C4-2B (cell line): ENCODE results near the gene SRGAP2C.
"Not testable (repeated sequence)": the region's sequence is repeated elsewhere in the genome, so short reads cannot be mapped to it uniquely, and the experiment has no call there.

Source experiments
- H3K27ac ChIP-seq: fragments of 450-650 bp; 2 replicates; pipeline ENCODE4 v1.5.1; 2017

The SRGAP2C gene

DNA sequence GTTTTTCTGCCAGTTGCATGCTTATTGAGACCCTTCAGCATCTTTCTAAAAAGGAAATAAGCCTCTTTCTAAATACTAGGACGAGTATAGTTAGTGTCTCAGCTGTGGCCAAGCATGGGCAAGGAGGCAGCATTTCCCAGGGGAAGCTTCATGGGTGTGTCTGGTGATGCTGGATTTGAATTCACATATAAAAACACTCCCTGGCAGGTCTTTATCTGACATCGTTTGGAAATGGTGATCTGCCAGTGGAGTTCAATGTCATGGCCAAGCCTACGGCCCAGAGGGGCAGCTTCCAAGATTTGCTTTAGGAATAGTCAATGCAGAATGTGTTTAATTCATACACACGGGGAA lies 94.7 kb downstream of the SRGAP2C start:
- not testable (repeated sequence) for H3K27ac ChIP-seq

DNA sequence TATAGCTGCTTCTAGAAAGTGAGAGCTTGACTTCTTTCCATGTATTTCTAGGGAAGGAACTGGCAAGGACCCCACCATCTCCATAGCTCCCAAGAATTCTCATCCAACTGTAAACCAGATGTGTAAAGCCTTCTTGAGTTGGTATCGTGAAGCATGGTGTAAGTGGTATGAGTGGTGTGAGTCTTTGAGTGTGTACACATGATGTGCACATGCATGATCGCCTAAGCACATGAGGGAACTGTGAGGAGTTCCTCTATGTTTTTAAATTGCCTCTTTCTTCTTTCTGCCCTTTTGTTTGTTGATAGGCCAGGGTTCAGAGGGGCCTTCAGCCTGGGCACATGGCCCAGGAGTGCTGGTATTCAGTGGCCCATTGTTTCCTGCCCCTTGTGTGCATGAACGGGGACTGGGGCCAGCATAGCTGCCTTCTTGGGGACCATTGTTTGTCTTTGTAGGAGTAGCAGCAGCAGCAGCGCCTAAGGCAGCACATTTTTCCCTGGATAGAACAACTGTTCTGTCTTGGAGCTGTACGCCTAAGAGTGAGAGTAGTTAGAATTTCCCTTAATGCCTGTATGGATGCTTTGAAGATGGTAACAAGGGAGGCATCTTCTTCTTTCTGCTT lies 96.0 kb downstream of the SRGAP2C start:
- not testable (repeated sequence) for H3K27ac ChIP-seq

DNA sequence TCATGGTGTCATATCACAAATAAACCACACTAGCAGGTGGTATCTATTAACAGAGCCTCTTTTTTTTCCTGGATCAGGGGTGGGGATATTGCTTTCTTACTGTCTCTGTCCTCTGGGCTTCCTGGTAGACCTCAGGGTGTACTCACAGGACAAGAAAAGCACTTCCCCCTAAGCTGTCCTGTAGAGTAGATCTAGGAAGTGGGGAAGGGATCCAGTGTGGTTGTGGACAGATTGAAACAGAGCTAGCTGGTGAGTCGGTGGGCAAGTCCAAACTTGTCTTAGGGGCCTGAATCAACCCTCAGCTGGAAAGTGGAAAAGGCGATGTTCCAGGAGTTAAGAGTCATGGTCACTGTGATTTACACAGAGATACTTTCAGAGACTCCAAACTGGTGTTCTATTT lies 96.7 kb downstream of the SRGAP2C start:
- not testable (repeated sequence) for H3K27ac ChIP-seq

DNA sequence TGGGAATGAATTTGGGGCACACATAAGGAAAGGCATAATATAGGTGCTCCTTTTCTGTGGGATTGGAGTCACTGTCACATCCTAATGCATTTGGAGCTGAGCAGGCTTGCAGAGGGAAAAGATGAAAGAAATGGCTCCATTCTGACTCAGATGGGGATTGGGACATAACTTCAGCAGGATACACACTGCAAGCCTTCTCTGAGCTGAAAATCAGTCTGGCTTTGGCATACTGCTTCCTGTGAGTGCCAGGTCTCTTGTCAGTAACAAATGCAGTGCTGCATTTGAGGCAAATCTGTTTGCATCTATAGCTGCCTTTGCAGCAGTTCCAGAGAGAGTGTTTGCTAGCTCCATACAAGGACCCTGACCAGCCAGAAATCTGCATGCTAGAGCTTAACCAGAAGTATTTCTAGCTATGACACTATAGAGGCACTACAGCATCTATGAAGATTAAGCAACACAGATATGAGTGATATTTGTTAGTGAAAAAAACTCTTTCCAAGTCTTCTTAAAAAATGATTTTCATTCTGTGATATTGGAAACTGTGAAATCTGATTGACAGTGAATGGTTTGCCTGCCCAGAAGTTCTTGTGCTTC lies 98.9 kb downstream of the SRGAP2C start:
- H3K27ac ChIP-seq, result not testable (repeated sequence)

DNA sequence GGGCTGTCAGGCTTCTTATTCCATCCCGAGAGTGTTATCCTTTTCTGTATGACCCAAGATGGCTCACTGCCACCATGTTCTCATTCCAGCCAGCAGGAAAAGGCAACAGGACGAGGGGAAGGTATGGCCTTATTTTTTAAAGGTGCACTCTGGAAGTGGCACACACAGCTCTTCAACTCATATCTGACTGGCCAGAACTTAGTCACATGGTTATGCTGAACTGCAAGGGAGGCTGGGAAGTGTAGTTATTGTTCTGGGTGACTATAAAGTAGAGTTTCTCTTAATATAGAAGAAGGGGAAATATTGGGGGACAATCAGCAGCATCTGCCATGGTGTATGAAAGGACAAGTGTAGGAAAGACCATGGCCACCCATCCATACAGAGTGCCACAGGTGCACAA lies 107.8 kb downstream of the SRGAP2C start:
- not testable (repeated sequence) for H3K27ac ChIP-seq

DNA sequence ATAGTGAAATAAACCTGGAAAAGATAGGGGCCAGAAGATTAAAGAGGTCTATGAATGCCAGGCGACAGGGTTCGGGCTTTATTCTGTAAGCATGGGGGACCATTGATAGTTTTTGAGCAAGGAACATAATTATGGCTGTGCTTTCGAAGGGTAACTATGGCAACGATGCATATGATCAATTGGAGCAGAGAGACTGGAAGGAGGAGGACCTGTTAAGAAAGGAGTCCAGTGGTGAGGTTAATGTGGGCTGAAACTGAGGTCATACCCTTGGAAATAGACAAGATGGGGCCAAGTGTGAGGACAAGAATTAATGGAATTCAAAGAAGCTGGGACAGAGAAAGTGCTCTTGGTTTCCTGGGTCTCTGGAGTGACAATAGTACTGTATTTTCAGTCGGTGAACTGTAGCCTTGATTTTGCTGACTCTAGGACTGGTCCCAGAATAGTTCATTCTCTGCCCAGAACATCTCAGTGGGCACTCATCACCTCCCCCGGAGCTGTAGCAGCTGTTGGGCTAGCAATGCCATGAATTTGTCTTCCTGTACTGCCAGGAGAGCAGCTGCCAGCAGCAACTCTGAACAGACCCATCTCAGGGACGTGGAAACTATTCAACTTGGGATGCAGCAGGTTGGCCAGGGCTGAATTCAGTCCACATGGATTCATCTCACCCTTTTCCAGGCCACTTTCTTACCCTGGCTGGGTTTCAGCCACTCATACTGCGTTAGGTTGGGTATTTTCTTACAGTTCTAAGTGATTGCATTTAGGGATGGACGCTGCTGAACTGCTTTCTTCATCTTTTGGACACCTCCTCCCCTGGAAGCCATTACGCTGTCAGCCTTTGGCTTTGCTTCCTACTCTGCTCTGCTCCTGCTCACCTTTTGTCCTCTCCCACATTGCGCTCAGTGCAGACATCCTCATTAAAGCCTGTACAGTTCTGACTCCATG lies 108.8 kb downstream of the SRGAP2C start:
- not testable (repeated sequence) for H3K27ac ChIP-seq

DNA sequence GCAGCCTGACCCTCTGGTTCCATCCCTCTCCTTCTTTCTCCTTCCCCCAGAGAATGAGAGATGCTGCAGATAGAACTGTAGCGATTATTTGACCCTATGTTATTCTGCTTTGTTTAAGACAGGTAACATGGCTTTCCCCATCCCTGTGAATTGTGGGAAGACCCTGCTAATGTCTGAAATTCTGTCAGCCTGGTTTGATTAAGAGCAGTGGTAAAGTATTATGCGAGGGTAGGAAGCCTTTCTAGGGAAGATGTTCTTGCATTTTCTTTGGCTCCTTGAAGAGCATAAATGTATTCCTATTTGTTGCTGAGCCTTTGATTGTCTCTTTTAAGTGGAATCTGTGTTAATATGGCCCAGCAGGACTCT lies 109.4 kb downstream of the SRGAP2C start:
- H3K27ac ChIP-seq, result not testable (repeated sequence)

DNA sequence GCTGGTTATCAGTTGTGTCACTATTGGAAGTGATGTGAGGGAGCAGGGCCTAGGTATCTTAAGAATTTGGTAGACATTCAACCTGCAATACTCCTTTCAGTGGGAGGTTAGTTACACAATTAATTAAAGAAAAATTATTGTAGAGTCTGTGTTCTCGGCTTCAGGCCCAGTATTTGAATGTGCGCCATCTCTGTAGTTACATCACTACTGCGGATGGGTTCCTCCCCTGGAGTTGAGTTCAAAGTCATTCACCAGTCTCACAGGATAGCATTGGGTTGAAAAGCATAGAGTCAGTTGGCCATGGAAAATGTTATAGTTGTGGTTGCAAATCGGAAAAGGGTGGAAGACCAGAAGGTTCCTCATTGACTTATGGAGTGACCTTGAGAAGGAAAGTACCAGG lies 111.8 kb downstream of the SRGAP2C start:
- H3K27ac ChIP-seq, result not testable (repeated sequence)

DNA sequence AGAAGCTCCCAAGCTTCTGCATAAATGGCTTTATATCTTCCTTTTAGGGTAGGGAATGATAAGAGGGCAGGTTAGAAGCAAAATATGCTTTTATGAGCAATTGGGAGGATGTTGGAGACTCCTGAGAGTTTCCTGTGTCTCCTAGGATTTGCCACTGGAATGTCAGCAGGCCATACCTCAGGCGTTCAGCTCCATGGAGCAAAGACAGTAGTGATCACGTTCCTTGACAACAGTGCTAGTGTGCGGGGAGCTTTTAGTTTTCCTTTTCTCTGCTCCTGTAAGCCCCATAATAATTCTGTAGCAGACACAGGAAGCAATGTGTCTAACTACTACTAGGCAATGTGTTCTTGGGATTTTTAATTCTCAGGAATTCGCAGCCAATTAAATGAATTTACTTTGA lies 113.8 kb downstream of the SRGAP2C start:
- H3K27ac ChIP-seq, result not testable (repeated sequence)

DNA sequence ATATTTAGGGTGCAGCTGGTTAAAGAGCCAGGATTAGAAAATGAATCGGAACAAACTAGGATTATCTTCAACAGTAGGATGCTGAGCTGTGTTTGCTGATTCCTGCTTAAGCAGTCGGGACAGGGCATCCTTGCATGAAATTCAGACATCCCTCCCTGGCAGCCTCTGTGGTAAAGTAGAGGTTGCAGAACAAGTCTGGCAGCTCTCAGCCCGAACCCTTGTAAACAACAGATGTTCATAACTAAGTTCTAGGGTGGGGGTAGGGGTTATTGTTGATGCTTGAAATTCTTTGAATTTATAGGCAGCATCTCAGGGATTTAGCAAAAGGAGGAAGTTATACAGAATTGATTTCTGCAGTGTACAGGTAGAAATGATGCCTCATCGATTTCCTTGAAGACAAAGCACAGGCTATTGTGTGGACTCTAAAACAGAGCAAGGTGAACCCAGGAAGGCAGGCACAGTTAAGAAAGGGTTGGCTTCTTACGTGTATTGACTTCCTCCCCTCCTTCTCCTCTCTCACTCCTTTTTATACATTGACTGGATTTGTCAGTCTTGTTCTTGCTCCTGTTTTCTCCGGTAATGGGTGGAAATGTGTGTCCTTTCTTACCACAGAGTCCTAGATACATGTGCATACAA lies 114.9 kb downstream of the SRGAP2C start:
- H3K27ac ChIP-seq, result not testable (repeated sequence)

DNA sequence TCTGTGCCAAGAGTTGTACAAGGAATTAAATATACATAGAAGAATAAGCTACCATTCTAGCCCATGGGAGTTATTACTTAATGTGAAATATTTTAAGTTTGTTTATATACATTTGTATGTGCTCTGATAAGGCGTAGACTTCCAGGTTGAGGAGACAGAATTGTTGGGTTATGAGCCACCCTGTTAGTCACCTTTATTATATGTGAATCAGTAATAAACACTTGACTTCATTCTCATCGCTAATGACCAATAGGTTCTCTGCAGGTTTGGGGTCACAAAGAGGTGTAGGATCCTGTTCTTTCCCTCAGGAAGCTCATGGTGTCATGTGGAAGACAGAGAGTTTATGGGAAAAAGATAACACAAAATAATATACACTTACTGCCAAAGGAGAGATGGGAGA lies 117.1 kb downstream of the SRGAP2C start:
- H3K27ac ChIP-seq, result not testable (repeated sequence)

DNA sequence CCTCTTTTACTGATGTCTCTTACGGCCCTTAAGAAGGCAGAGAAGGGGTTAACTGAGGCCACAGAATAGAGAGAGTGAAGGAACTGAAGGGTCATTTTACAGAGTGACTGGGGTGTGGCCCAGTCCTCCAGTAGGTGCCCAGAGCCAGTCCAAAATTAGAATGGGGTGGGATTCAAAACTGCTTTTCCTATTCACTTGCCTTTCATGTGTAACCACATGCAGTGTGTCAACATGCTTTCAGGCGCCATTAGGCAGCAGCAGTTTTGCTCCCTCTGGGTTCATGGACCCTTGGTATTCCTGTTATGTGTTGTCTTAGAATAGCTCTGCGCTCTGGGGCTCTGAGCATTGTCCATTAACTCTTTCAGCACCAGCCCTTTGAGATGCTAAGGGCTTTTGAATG lies 123.0 kb downstream of the SRGAP2C start:
- H3K27ac ChIP-seq, result not testable (repeated sequence)

DNA sequence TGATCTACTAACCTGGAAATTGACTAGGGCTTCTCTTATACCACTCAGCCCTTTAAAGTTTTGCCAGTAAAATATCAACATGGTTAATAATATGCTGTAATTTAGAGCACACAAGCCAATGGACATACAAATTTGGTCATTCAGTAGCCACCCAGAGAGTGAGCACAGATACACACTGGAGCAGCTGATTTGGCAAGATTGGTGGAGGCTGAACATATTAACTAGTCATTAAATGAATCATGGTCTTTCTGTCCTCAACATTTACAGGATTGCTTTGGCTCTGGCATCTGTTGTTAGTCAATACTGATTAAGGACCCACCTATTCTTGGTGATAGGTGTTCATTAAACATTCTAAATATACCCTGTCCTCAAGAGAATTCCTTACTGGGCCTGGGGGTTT lies 130.7 kb downstream of the SRGAP2C start:
- H3K27ac ChIP-seq, result not testable (repeated sequence)

DNA sequence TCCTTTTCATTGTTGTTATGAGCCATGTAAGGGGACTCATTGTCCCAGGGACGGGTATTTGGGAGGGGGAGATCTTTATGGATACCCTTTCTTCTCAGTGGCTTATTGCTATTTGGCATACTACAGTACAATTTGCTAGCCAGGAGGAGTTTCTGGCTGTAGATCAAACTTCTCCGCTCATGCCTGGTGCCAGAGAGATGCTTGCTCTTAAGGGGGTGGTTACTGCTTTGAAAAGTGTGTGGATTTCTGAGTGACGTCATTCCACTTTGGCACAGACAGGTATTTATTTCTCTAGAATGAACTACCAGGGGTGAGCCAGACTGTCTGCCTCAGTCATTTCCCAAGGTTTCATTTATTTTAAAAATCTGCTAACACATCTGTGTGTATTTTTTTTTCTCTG lies 131.3 kb downstream of the SRGAP2C start:
- H3K27ac ChIP-seq, result not testable (repeated sequence)

DNA sequence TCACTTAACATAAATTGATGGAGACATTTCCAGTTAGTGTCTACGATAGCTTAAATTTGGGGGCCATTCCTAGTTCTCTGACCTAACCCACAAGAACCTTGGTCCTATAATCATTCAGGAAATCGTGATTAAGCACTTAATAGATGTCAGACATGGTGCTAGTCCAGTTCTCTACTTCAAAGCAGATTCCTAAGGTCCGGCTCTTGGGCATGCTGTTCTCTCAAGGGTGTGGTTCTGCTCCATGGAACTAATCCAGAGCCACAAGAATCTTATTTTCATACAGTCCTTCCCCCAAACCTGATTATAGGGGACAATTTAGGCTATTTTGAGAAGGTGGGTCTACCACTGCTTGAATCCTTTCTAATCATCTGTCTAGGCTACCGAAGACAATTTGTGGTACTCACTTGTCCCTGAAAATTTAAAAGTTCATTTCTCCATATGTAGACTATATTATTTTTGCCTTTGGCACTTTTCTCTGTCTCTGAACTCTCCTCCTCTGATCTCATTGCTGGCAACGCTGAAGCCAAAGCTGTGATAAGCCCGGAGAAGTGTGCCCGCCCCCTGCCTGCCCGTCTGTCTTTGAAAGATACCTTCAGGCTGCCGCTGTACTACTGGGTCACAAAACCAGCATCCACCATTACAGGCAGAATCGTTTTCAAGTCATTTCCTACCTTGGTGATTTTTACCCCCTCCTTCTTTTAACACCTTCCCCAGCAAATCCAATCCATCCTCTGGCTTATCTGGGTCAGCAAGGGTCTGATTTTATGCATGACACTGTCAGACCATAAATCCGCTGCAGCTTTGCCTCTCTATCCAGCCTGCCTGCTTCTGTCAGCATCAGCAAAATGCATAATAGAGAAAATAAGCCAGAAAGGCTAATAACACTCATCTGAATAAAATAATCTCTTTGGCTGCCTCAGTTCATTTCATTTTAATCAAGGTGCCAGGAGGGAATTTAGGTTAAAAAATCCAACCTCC lies 133.0 kb downstream of the SRGAP2C start:
- not testable (repeated sequence) for H3K27ac ChIP-seq

DNA sequence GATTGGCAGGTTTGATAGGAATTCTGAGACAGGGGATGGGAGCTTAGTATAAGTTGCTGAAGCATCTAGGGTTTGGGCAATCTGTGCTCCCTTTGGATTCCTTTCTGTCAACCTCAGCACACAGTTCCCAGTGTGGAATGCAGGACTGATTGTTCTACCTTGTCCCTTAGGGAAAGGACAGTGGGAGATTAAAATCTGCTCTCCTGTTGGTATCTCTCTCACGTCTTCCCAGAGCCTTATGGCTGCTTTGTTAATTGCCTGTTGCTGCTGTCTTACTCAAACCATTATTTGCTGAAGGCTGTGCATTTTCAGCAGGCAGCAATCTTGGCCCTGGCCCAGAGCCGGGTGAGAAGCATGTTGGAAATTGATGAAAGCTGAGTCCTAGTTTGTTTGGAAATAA lies 133.9 kb downstream of the SRGAP2C start:
- not testable (repeated sequence) for H3K27ac ChIP-seq

DNA sequence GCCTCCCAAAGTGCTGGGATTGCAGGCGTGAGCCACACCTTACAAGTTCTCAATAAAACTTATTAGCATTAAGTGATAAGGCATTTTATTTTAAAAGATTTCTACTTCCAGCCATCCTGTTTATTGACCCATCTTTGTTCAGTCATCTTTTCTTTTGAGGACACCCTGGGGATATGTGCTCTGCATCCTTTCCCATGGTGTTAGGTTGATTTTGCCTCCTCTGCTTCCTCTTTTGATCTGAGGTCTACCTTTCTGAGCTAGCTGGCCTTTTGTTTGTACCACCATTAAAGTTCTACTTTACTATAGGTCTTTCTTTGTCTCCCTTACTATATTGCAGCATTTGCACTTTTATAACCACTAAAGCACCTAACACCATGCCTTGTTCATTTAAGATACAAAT lies 136.9 kb downstream of the SRGAP2C start:
- H3K27ac ChIP-seq, result not testable (repeated sequence)

DNA sequence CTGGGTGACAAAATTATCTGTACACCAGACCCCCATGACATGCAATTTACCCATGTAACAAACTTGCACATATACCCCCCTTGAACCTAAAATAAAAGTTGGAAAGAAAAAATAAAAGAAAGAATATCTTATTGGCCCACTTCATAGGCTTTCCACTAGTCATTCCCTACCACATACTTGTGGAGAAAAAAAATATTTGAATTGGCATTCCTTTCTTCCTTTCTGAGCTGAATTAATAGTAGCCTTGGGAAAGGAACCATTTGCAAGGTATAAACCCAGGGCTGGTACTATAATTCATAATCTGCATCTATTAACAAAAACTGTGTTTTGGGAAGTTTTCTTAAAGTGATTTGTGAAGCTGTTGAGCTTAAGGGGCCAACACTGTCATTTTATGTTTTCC lies 140.0 kb downstream of the SRGAP2C start:
- not testable (repeated sequence) for H3K27ac ChIP-seq

DNA sequence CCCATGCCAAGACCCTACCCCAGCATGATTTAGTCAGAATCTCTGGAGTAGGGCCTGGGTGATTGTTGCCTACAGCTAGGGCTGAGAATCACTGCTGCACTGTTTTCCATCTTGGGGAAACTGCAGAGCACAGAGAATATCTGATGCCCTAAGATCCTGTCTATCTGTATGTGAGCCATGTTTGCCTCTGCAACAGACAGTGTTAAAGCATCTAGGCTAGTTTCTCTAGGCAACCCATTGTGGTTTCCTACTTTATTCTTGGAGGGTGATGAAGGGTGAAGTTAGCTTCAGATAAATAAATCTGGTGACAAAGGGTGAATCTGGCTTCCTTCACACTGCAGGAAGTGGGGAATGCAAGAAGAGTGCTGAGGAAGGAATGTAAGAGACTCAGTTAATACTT lies 147.4 kb downstream of the SRGAP2C start:
- not testable (repeated sequence) for H3K27ac ChIP-seq

DNA sequence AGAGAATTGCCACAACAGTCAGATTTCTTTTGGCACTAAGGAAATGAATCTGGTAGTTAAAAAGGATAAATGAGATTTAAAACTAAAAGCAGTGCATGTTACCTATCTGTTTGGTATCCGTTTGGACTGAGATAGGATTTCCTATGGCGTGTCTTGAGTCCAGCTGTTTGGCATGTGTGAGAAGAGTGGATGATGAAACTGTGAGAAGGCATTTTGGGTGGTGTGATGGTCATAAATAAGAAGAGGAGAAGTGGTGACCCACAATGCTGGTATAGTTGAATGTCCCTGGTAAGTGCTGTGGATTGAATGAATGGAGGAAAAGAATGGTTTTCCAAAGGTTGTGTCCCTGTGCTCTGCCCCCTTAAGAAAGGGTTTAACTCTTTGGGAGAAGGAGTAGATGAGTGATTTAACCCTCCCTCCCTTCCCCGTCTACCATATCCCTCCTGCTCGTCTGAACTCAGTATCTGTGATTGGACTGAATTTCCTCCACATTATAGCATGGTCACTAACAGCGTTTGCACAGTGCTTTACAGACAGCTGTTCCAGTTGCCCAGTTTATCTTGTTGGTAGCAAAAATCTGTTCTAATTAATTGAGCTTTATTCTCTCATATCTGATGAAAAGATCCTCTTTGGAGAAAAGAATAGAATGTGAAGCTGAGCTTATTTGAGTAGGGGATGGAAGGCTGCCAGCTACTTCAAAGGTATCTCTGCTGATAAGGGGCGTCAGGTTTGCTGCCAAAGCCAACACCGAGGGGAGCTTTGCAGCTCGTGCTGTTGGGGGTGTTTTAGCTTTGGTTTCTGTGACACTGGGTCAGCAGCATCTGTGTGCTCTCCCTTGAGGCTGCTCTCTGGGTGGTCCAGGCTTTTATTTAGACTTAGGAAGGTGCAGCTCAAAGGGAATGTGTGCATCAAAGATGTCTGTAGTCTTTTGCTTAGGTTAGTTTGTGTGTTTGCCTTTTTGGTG lies 148.1 kb downstream of the SRGAP2C start:
- not testable (repeated sequence) for H3K27ac ChIP-seq
